Ramos (cell line): ENCODE results near the gene S100B.
"Not testable (repeated sequence)": the region's sequence is repeated elsewhere in the genome, so short reads cannot be mapped to it uniquely, and the experiment has no call there.

Source experiments
- in situ Hi-C: fragments of 300-500 bp; cut with MboI; formaldehyde crosslinking; loops from one replicate; pipeline ENCODE4 v1.14.3; 2022; ENCODE audit warnings: low sequenced_read_pairs; ENCODE audit not compliant: unreplicated experiment

The S100B gene

DNA sequence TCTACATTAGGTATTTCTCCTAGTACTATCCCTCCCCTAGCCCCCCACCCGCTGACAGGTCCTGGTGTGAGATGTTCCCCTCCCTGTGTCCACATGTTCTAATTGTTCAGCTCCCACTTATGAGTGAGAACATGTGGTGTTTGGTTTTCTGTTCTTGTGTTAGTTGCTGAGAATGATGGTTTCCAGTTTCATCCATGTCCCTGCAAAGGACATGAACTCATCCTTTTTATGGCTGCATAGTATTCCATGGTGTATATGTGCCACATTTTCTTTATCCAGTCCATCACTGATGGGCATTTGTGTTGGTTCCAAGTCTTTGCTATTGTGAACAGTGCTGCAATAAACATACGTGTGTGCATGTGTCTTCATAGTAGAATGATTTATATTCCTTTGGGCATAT, 26.0 kb upstream of the S100B start:
- in situ Hi-C loops: not testable (repeated sequence)

DNA sequence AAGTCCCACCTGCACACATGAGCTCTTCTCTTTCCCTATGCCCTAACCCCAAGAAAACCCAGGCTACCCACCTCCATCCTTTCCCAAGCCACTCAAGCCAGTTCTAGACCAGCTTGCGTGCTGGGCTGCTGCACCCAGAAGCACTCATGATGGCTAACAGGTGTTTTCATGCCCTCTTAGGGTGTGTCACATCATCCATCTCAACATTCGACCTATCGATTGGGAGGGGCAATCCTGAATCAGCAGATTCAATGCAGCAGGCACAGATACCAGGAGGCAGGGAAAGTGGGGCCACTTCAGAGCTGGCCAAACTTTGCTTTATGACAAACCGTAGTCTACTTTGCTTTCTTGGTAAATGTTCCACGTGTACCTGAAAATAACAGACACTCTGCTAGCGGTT, 24.0 kb upstream of the S100B start:
- in situ Hi-C loops: no loop called here

- in situ Hi-C loops: no loop called here
Measured at GRCh38 chr21:46627726-46628125, 22.8 kb upstream of the S100B start.

DNA sequence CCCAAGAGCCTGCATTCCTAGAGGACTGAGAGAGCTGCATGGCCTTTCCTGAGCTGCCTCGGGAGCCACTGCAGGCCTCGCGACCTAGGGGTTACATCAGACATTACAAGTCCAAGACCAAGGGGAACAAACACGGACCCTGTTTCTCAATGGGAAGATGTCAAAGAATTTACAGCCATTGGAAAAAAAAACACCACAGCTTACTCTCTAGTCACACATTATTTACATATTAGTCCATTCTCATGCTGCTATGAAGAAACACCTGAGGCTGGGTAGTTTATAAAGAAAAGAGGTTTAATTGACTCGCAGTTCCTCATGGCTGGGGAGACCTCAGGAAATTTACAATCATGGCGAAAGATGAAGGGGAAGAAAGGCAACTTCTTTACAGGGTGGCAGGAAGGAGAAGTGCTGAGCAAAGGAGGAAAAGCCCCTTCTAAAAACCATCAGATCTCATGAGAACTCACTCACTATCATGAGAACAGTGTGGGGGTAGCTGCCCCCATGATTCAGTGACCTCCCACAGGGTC, 22.2 kb upstream of the S100B start:
- in situ Hi-C loops: no loop called here

- in situ Hi-C loops: no loop called here
Measured at GRCh38 chr21:46626536-46626935, 21.7 kb upstream of the S100B start.

DNA sequence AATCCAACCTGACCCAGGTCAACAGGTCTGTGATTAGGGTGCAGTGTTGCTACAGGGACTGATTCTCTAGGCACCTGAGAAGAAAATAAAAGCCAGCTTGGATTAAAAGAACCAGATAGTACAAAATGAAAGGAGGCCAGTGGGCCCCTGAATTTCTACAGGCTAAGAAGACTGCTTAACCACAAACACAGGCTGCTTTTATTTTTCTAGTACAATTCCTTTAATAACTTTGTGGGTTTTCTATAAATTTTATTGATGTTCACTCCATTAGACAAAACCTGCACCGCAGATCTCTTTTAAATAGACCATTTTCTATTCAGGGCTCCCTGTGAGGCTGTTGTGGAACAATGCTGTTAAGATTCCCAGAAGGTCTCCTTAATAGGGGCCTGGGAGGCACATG, 20.9 kb upstream of the S100B start:
- in situ Hi-C loops: no loop called here

DNA sequence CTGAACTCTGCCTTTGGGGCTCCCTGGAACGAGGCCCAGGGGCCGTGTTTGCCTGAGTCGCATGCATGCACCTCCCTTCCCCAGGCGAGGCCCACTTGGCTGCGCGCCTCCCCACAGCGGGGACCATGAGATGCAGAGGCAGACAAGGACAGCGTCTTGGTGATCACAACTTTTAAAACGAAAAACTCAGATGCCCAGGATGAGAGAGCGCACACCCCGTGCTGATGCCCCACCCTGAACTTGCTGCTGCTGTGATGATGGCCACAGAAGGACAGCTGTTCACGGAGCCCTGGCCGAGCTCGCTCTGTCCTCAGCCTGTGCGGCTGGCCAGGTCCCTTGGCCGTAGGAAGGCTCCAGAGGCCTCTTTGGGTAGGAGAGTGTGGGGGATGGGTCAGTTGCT, 19.2 kb upstream of the S100B start:
- in situ Hi-C loops: no loop called here

DNA sequence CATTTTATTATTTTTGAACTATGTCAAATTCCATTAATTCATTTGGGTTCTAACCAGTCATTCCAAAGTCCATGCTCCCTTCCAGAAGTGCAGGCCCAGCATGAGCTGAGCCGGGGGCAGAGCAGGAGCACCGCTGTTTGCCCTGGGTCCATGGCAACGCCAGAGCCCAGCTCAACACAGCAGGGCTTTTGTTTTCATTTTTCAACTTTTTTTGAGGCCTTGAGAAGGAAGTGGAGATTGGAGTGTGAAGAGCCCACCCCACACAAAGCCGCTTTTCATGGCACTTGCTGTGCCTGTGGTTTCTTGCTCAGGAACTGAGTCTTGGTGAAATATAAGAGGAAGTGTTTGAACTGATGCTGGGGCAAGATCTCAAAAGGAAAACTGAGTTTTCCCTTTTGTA, 17.3 kb upstream of the S100B start:
- in situ Hi-C loops: no loop called here

- in situ Hi-C loops: no loop called here
Measured at GRCh38 chr21:46621457-46622182, 16.7 kb upstream of the S100B start.

GRCh38 chr21:46620846-46621245, 16.0 kb upstream of the S100B start:
- in situ Hi-C loops: no loop called here

GRCh38 chr21:46619846-46620245, 15.0 kb upstream of the S100B start:
- in situ Hi-C loops: no loop called here

- in situ Hi-C loops: no loop called here
Measured at GRCh38 chr21:46618738-46619379, 14.0 kb upstream of the S100B start.

- in situ Hi-C loops: no loop called here
Measured at GRCh38 chr21:46617267-46618051, 12.6 kb upstream of the S100B start.

- in situ Hi-C loops: no loop called here
Measured at GRCh38 chr21:46616656-46617055, 11.8 kb upstream of the S100B start.

DNA sequence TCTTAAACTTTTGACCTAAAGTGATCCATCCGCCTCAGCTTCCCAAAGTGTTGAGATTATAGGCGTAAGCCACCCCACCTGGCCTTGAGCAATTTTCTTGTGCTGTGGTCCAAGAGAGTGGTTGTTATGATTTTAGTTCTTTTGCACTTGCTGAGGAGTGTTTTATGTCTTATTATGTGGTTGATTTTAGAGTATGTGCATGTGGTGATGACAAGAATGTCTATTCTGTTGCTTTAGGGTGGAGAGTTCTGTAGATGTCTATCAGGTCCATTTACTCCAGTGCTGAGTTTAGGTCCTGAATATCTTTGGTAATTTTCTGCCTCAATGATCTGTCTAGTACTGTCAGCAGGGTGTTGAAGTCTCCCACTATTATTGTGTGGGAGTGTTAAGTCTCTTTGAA, 11.2 kb upstream of the S100B start:
- in situ Hi-C loops: no loop called here

DNA sequence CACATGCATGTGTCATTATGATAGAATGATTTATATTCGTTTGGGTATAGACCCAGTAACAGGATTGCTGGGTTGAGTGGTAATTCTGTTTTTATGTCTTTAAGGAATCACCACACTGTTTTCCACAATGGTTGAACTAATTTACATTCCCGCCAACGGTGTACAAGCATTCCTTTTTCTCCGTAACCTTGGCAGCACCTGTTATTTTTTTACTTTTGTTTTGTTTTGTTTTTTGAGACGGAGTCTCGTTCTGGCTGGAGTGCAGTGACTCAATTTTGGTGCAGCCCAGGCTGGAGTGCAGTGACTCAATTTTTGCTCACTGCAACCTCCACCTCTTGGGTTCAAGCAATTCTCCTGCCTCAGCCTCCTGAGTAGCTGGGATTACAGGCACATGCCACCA, 8.5 kb upstream of the S100B start:
- in situ Hi-C loops: no loop called here

DNA sequence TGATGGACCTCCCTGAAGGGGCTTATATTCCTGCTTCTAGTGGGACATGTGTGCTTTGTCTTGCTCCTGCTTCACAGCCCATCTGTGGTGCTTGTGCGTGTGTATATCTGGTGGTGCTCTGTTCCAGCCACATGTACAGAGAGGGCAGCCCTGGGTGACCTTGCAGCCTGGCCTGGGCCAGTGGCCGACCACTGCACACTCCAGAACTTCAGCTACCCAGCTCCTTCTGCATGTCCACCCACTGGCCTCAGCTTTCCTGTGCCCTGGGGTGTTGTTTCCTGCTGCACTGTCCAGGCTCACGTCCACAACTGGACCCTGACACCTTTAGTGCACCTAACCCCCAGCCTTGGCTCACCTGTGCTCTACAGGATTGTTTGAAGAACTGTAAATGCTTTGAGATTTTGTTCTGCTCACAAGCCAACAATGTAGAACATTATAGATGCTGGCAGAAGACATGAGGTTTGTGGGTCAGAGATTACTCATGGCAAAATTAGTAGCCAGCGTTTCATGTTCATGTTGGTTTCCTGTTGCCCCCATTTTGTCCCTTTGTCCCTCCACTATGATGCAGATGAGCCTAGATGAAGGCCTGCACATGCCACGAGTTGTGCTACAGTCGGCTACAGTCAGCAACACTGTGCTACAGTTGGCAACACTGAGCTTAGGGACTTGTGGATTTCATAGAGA, 5.3 kb upstream of the S100B start:
- in situ Hi-C loops: no loop called here

DNA sequence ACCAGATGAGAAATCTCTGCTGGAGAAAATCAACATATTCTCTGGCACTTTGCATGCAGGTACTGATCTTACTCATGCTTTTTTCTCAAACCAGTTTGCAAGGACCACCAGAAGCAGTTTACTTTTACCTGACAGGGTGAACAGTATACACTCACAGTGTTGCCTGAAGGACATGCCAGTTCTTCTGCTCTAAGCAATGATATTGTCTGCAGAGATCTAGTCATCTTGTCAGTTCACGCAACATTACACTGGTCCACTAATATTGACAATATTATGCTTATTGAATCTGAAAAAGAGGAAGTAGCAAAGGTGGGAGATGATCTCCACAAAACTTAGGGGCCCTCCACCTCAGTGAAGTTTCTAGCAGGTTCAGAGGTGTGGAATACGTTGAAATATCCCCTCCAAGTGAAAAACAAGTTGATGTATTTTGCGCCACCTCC, 3.8 kb upstream of the S100B start:
- in situ Hi-C loops: no loop called here

- in situ Hi-C loops: no loop called here
Measured at GRCh38 chr21:46607636-46608035, 2.8 kb upstream of the S100B start.

DNA sequence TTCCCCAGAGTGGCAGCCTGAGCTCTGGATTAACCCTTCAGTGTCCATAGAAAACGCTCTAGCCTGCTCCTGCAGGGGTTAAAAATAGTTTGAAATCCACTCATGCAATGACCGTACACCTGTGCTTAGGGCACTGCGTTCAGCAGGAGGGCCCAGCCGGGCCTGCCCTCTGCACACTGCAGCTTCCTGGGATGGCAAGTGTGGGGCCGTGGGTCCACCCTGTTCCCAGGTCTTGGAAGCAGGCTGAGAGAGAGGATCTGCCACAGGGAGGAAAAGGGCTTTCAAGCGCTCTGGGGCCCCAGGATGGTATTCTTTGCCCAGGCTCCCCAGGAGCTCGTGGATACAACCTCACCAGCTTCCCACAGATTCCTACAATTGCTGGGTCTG, 1.5 kb upstream of the S100B start:
- in situ Hi-C loops: no loop called here
